A549 (cell line): ENCODE results near the gene PBX4. TPM values are rescaled to one million over a fixed set of nuclear protein-coding genes. Genes with fewer than 3 reads are reported as not detected.

Experiments
- ATAC-seq, 2 experiments: fragments of 200-7000 bp in 1 of 2; fragments of >200 bp in 1 of 2; cut with Nextera tagmentation in 1 of 2; cut with Tn5 transposase in 1 of 2; 3 replicates each; pipeline versions ENCODE4 v1.8.0 to v1.9.1; 2018 to 2020; ENCODE audit warnings: mild to moderate bottlenecking in 1 of 2, moderate library complexity in 1 of 2
- CTCF ChIA-PET: fragments of 300-600 bp; sonication (Branson Sonifier 250); formaldehyde crosslinking; extraction: SDS; loops from one replicate; lab custom pipeline; 2021; ENCODE audit warnings: antibody characterized with exemption, inconsistent platforms; lab: Yijun Ruan, JAX
- POLR2A ChIA-PET: fragments of 350-600 bp; formaldehyde crosslinking; extraction: SDS; loops from one replicate; lab custom pipeline; 2021; ENCODE audit warnings: antibody characterized with exemption, inconsistent platforms; lab: Yijun Ruan, JAX
- DNase-seq, 2 experiments: peaks; one replicate each; pipeline versions ENCODE4 v3.0.0 to v3.0.0-alpha.2; 2011 to 2016; ENCODE audit warnings: low read depth in 1 of 2, low spot score in 1 of 2
- FAIRE-seq: peaks from 2 replicates; lab custom pipeline; 2011; peaks lifted over from hg19 to GRCh38; lab: Jason Lieb, UNC
- H3K27ac ChIP-seq, 2 experiments: fragments of >200 bp; sonication (Bioruptor Twin); formaldehyde crosslinking; 3 replicates each; pipeline ENCODE4 v1.5.1; 2016 to 2017
- H3K4me1 ChIP-seq: fragments of >200 bp; sonication (Bioruptor Twin); formaldehyde crosslinking; 3 replicates; pipeline ENCODE4 v1.6.1; 2016
- H3K4me2 ChIP-seq: fragments of >200 bp; sonication (Bioruptor Twin); formaldehyde crosslinking; 3 replicates; pipeline ENCODE4 v1.6.1; 2016
- H3K4me3 ChIP-seq: fragments of >200 bp; sonication (Bioruptor Twin); formaldehyde crosslinking; 3 replicates; pipeline ENCODE4 v1.5.1; 2016
- H3K9me3 ChIP-seq: fragments of >200 bp; sonication (Bioruptor Twin); formaldehyde crosslinking; 3 replicates; pipeline ENCODE4 v1.6.1; 2016
- BHLHE40 ChIP-seq: IDR thresholded peaks from 2 replicates; pipeline ENCODE4 v1.6.1; 2012; ENCODE audit warnings: low read depth, low read length, inconsistent platforms
- CHD4 ChIP-seq: fragments of 200-600 bp; sonication (generic); IDR thresholded peaks from 2 replicates; pipeline ENCODE4 v1.6.1; 2016; ENCODE audit warnings: antibody characterized with exemption, mild to moderate bottlenecking, borderline replicate concordance
- CTCF ChIP-seq: fragments of >200 bp; sonication (Bioruptor Twin); formaldehyde crosslinking; IDR thresholded peaks from 3 replicates; pipeline ENCODE4 v1.5.1; 2016
- E2F6 ChIP-seq: IDR thresholded peaks from 2 replicates; pipeline ENCODE4 v1.6.1; 2012; ENCODE audit warnings: low read depth, borderline replicate concordance
- FOSL2 ChIP-seq, 2 experiments: fragments of 450-650 bp in 1 of 2; fragments of >200 bp in 1 of 2; sonication (Bioruptor Twin) in 1 of 2; formaldehyde crosslinking; IDR thresholded peaks; 2 replicates each; pipeline versions ENCODE4 v1.5.0 to v1.6.1; 2016 to 2020; ENCODE audit warnings: mild to moderate bottlenecking in 1 of 2, moderate library complexity in 1 of 2
- HDAC2 ChIP-seq: fragments of 200-600 bp; sonication (generic); IDR thresholded peaks from 2 replicates; pipeline ENCODE4 v1.6.1; 2016
- HOXB5 ChIP-seq: fragments of 250-450 bp; sonication (Bioruptor Pico); IDR thresholded peaks from 2 replicates; pipeline ENCODE4 v1.5.0; 2020; ENCODE audit warnings: mild to moderate bottlenecking, moderate library complexity
- JUNB ChIP-seq: fragments of >200 bp; sonication (Bioruptor Twin); formaldehyde crosslinking; IDR thresholded peaks from 2 replicates; pipeline ENCODE4 v1.6.1; 2016
- KDM1A ChIP-seq: fragments of 200-600 bp; sonication (generic); IDR thresholded peaks from 2 replicates; pipeline ENCODE4 v1.6.1; 2016; ENCODE audit warnings: low read depth, mild to moderate bottlenecking
- KDM5A ChIP-seq: fragments of 200-600 bp; sonication (generic); IDR thresholded peaks from 2 replicates; pipeline ENCODE4 v1.6.1; 2016; ENCODE audit warnings: antibody characterized with exemption, mild to moderate bottlenecking
- MAFK ChIP-seq: fragments of 450-650 bp; IDR thresholded peaks from 2 replicates; pipeline ENCODE4 v1.6.1; 2014; ENCODE audit not compliant: partially characterized antibody
- MAZ ChIP-seq: fragments of 150-350 bp; IDR thresholded peaks from 2 replicates; pipeline ENCODE4 v1.6.1; 2014; ENCODE audit warnings: antibody characterized with exemption, low read depth, low read length, borderline replicate concordance
- NFE2L2 ChIP-seq: fragments of 150-350 bp; conservative IDR thresholded peaks from 2 replicates; pipeline ENCODE4 v1.6.1; 2014; ENCODE audit warnings: low read length
- POLR2A ChIP-seq: IDR thresholded peaks from 2 replicates; pipeline ENCODE4 v1.6.1; 2012; ENCODE audit warnings: mild to moderate bottlenecking, low read length
- POLR2AphosphoS2 ChIP-seq: conservative IDR thresholded peaks from 2 replicates; pipeline ENCODE4 v1.6.1; 2012; ENCODE audit warnings: low read length, improper control_type of control experiment, inconsistent platforms
- RAD21 ChIP-seq, 2 experiments: fragments of >200 bp in 1 of 2; sonication (Bioruptor Twin) in 1 of 2; formaldehyde crosslinking in 1 of 2; IDR thresholded peaks in 1 of 2; conservative IDR thresholded peaks in 1 of 2; 2 replicates in 1 of 2; 3 replicates in 1 of 2; pipeline ENCODE4 v1.6.1; 2012 to 2018; ENCODE audit warnings: inconsistent platforms in 1 of 2
- RCOR1 ChIP-seq: fragments of 150-350 bp; IDR thresholded peaks from 2 replicates; pipeline ENCODE4 v1.6.1; 2014; ENCODE audit warnings: antibody characterized with exemption, low read length, low read depth
- REST ChIP-seq: fragments of 200-600 bp; sonication (generic); IDR thresholded peaks from 2 replicates; pipeline ENCODE4 v1.6.1; 2016; ENCODE audit warnings: antibody characterized with exemption, mild to moderate bottlenecking, moderate library complexity
- RFX5 ChIP-seq: fragments of 450-650 bp; IDR thresholded peaks from 2 replicates; pipeline ENCODE4 v1.7.1; 2014; ENCODE audit warnings: antibody characterized with exemption, mild to moderate bottlenecking, moderate library complexity
- RNF2 ChIP-seq: fragments of 200-600 bp; sonication (generic); IDR thresholded peaks from 2 replicates; pipeline ENCODE4 v1.6.1; 2016; ENCODE audit warnings: low read depth, mild to moderate bottlenecking, antibody characterized with exemption, moderate library complexity, borderline replicate concordance
- SREBF2 ChIP-seq: fragments of 450-650 bp; IDR thresholded peaks from 2 replicates; pipeline ENCODE4 v1.6.1; 2014; ENCODE audit warnings: mild to moderate bottlenecking, moderate library complexity
- TP53 ChIP-seq: fragments of 250-450 bp; sonication (Bioruptor Pico); IDR thresholded peaks from 2 replicates; pipeline ENCODE4 v1.5.0; 2021; ENCODE audit warnings: mild to moderate bottlenecking, moderate library complexity
- ZC3H11A ChIP-seq: fragments of 450-650 bp; IDR thresholded peaks from 2 replicates; pipeline ENCODE4 v1.6.1; 2014; ENCODE audit warnings: antibody characterized with exemption, mild to moderate bottlenecking
- ZFP36 ChIP-seq: fragments of 450-650 bp; IDR thresholded peaks from 2 replicates; pipeline ENCODE4 v1.6.1; 2014; ENCODE audit warnings: borderline replicate concordance; ENCODE audit not compliant: partially characterized antibody
- whole genome bisulfite sequencing: methylation state at CpG from one replicate; pipeline ENCODE4 v1.1.6; 2017; ENCODE audit errors: missing lambda C conversion rate; 5-methylcytosine and 5-hydroxymethylcytosine counted together
- polyA plus RNA-seq, 4 experiments: library from polyadenylated mRNA; depleted of rRNA in 3 of 4; stranded (reverse); fragments of >200 nt; fragmentation: RNase III in 1 of 4; extraction: RNeasy Plus Mini Kit Qiagen cat#74134 plus additional on column Dnase treatment in 1 of 4; gene quantifications; 2 replicates in 3 of 4; 3 replicates in 1 of 4; pipeline ENCODE4 v1.2.3, GENCODE V29; 2011 to 2017

The PBX4 gene
- polyA plus RNA-seq, 2 of the 4 experiments (the other 2 are of a cell fraction), result 0.70 to 0.90 TPM

GRCh38 chr19:19659646-19660245 is 41.3 kb upstream of the PBX4 start:
- POLR2A ChIA-PET, result no interaction called here
- no peak overlapping the region for H3K27ac ChIP-seq
- TF ChIP-seq MAZ (no peak), E2F6 (no peak), CHD4 (no peak), RAD21 (conservative IDR thresholded peaks at IDR 0.05 in 1 of 2, IDR thresholded peaks at IDR 0.05 in 1 of 2) (no peak), CTCF (no peak), BHLHE40 (no peak), FOSL2 (IDR thresholded peaks at IDR 0.05) (no peak), FOSL2 (CRISPR knock-in tag; IDR thresholded peaks at IDR 0.05) (no peak), RCOR1 (no peak), SREBF2 (no peak), REST (no peak), ZC3H11A (no peak), RFX5 (no peak), HOXB5 (CRISPR knock-in tag) (no peak), RNF2 (no peak), KDM5A (no peak), ZFP36 (no peak), MAFK (no peak), JUNB (no peak)
- TF ChIP-seq, all 56 proteins: peak for 0
- FAIRE-seq, result no peak
- Histone ChIP-seq H3K4me1 (peaks cover 8% of the 10 kb centered on the region; the same call in 1 of the 3 replicates), H3K9me3 (no peaks in the 10 kb centered on the region), H3K4me3 (no peak overlapping the region), H3K4me2 (no peak overlapping the region)
- no peak for ATAC-seq
- DNase-seq, result no peak
- CTCF ChIA-PET, result interaction anchor here (1.6 to 2.5 kb wide), 4 partner anchors 9 to 127 kb away, joined by 4 to 11 read pairs (median 6); partner anchors contain the start of gene GMIP
- 92% methylated on average over 14 of the region's 17 CpGs for whole genome bisulfite sequencing

GRCh38 chr19:19657397-19657783 is 38.9 kb upstream of the PBX4 start:
- FAIRE-seq, result no peak
- Histone ChIP-seq H3K4me1 (peaks cover 6% of the 10 kb centered on the region; the same call in 1 of the 3 replicates), H3K4me2 (no peak overlapping the region), H3K4me3 (no peak overlapping the region), H3K9me3 (no peaks in the 10 kb centered on the region), H3K27ac (no peak overlapping the region)
- 91% methylated on average over 6 of the region's 10 CpGs for WGBS
- no peak for DNase-seq
- CTCF ChIA-PET, result interaction anchor here (2.2 to 2.5 kb wide), 2 partner anchors 14 to 125 kb away, joined by 10 to 11 read pairs; partner anchors contain the start of gene GMIP
- TF ChIP-seq NFE2L2 (no peak), TP53 (CRISPR knock-in tag) (no peak), KDM1A (no peak), HDAC2 (no peak), POLR2A (no peak), HOXB5 (CRISPR knock-in tag) (no peak), POLR2AphosphoS2 (no peak)
- ATAC-seq, result no peak
- POLR2A ChIA-PET, result no interaction called here
